Testis (tissue), 2 donors: Measurements from ENCODE around the gene TDRD10.

Experiments used
- CTCF ChIP-seq, 3 experiments: fragments of 450-650 bp in 2 of 3; fragments of 200-600 bp in 1 of 3; sonication (generic) in 1 of 3; IDR thresholded peaks; one replicate each; pipeline ENCODE4 v1.5.1; 2016 to 2019; ENCODE audit warnings: antibody characterized with exemption in 3 of 3, mild to moderate bottlenecking in 2 of 3, moderate library complexity in 1 of 3
- POLR2A ChIP-seq: fragments of 450-650 bp; IDR thresholded peaks from one replicate; pipeline ENCODE4 v1.6.1; 2017; ENCODE audit warnings: antibody characterized with exemption, mild to moderate bottlenecking, moderate library complexity

- TF ChIP-seq CTCF (IDR thresholded peaks at IDR 0.05) (no peak), POLR2A (no peak)
Measured at GRCh38 chr1:154521695-154522094, 19.7 kb downstream of the TDRD10 start.
